Activated CD4-positive, alpha-beta T cell treated with anti-CD3 and anti-CD28 coated beads, Interleukin-2, amount 10 ng/mL, durations not matched to agents 7 days and 5 days (primary cell): ENCODE measurements around the gene TBCE. TPM values are rescaled to one million over a fixed set of nuclear protein-coding genes. Genes with fewer than 3 reads are reported as not detected.

Experiments
- total RNA-seq, 2 experiments: library from RNA; stranded (reverse); gene quantifications; one replicate each; pipeline ENCODE4 v1.2.3, GENCODE V29; 2021

Gene TBCE
- total RNA-seq, 2 experiments from 2014 or later, result 25.1 to 26.8 TPM

Other genes starting within 250 kb of the TBCE start
- gene TOMM20, start 238.6 kb upstream of the TBCE start, total RNA-seq, result 10 to 100 TPM; 52.5 to 71.5 TPM
- gene RBM34, start 206.2 kb upstream of the TBCE start, total RNA-seq, result 100 to 1,000 TPM; 112 to 116 TPM
- gene ARID4B, start 39.2 kb upstream of the TBCE start, total RNA-seq, result 10 to 100 TPM; 43.7 to 47.3 TPM
- 10 to 100 TPM; 27.2 to 27.6 TPM for gene GGPS1, start 38.9 kb upstream of the TBCE start, total RNA-seq
- gene B3GALNT2, start 137.0 kb downstream of the TBCE start, total RNA-seq, result 10 to 100 TPM; 12.2 to 13.2 TPM